Measurements from ENCODE around the gene DCTN3.

Gene DCTN3

GRCh38 chr9:34590381-34591247 is 29.7 kb downstream of the DCTN3 start:
- no peak for DNase-seq (ENCODE audit: low read depth)

- no peak for DNase-seq (ENCODE audit: low read depth)
Observed at GRCh38 chr9:34589636-34590380, 30.5 kb downstream of the DCTN3 start, which contains the start of gene CNTFR. Gene CNTFR, minus strand, starts transcription at chr9:34589724. Its CDS starts 20,743 bp downstream, at chr9:34568981.

- DNase-seq (ENCODE audit: low read depth): no peak
Observed at GRCh38 chr9:34588671-34589635, 31.3 kb downstream of the DCTN3 start.

- no peak for DNase-seq (ENCODE audit: low read depth)
Observed at GRCh38 chr9:34587271-34587670, 33.0 kb downstream of the DCTN3 start.

- no peak for DNase-seq (ENCODE audit: low read depth)
Observed at GRCh38 chr9:34585946-34586669, 34.2 kb downstream of the DCTN3 start.

- DNase-seq (ENCODE audit: low read depth): no peak
Observed at GRCh38 chr9:34584970-34585369, 35.3 kb downstream of the DCTN3 start.

GRCh38 chr9:34582787-34583186 is 37.5 kb downstream of the DCTN3 start:
- no peak for DNase-seq (ENCODE audit: low read depth)

GRCh38 chr9:34581318-34581717 is 39.0 kb downstream of the DCTN3 start:
- no peak for DNase-seq (ENCODE audit: low read depth)

GRCh38 chr9:34580358-34580757 is 39.9 kb downstream of the DCTN3 start:
- no peak for DNase-seq (ENCODE audit: low read depth)

GRCh38 chr9:34579808-34580163 is 40.5 kb downstream of the DCTN3 start:
- DNase-seq (ENCODE audit: low read depth): no peak

- DNase-seq (ENCODE audit: low read depth): no peak
Observed at GRCh38 chr9:34579104-34579807, 41.0 kb downstream of the DCTN3 start.

- DNase-seq (ENCODE audit: low read depth): no peak
Observed at GRCh38 chr9:34578241-34579103, 41.8 kb downstream of the DCTN3 start.

GRCh38 chr9:34577400-34578240 is 42.7 kb downstream of the DCTN3 start:
- DNase-seq (ENCODE audit: low read depth): no peak

- DNase-seq (ENCODE audit: low read depth): no peak
Observed at GRCh38 chr9:34576597-34577399, 43.5 kb downstream of the DCTN3 start.

- DNase-seq (ENCODE audit: low read depth): no peak
Observed at GRCh38 chr9:34575862-34576596, 44.3 kb downstream of the DCTN3 start.

GRCh38 chr9:34575241-34575640 is 45.1 kb downstream of the DCTN3 start:
- DNase-seq (ENCODE audit: low read depth): no peak

- no peak for DNase-seq (ENCODE audit: low read depth)
Observed at GRCh38 chr9:34574571-34574970, 45.7 kb downstream of the DCTN3 start.

All from activated T-cell treated with anti-CD3 and anti-CD28 coated beads for 48 hours (primary cell).